K562 (cell line): ENCODE results near the gene EVC. TPM values are rescaled to one million over a fixed set of nuclear protein-coding genes. Genes with fewer than 3 reads are reported as not detected.

Source experiments
- ZBTB40 ChIP-seq, 2 experiments: fragments of 450-650 bp in 1 of 2; sonication (generic) in 1 of 2; formaldehyde crosslinking in 1 of 2; IDR thresholded peaks; 2 replicates each; pipeline versions ENCODE4 v1.7.1 to v1.9.0; 2016 to 2022; ENCODE audit warnings: inconsistent platforms in 1 of 2, mild to moderate bottlenecking in 1 of 2, missing genetic modification reagents in 1 of 2
- polyA plus RNA-seq, 8 experiments: library from polyadenylated mRNA; depleted of rRNA in 4 of 8; stranded (reverse) in 5 of 8; unstranded in 3 of 8; fragments of >200 nt; fragmentation: Nextera tagmentation in 2 of 8; fragmentation: Illumina TruSeq in 1 of 8; extraction: Ambion mirVana in 2 of 8; extraction: Trizol in 1 of 8; gene quantifications; 2 replicates each; pipeline versions ENCODE4 v1.2.1 to v1.2.3, GENCODE V29; 2011 to 2014; ENCODE audit warnings: inconsistent platforms in 1 of 8, missing spikeins in 1 of 8
- total RNA-seq, 7 experiments: library from RNA; depleted of rRNA in 6 of 7; stranded (reverse); fragments of >200 nt in 6 of 7; fragmentation: Illumina TruSeq in 2 of 7; extraction: Trizol in 2 of 7; gene quantifications; 2 replicates each; pipeline versions ENCODE4 v1.2.1 to v1.2.3, GENCODE V29; 2011 to 2021; ENCODE audit warnings: low replicate concordance in 1 of 7

Gene EVC
- total and polyA plus RNA-seq, 9 of the 15 experiments (the other 6 are each of a cell fraction or from before 2014, with no cell fraction given): 0.03 to 3.2 (median 1.1) TPM

GRCh38 chr4:5717449-5718158, 6.6 kb downstream of the EVC start (continued):
- TF ChIP-seq ZBTB40 (IDR thresholded peaks at IDR 0.05) (no peak), ZBTB40 (CRISPR knock-in tag; IDR thresholded peaks at IDR 0.05) (no peak)
